Stimulated activated naive B cell treated with anti-CD40 and anti-IgM and Interleukin-4, amounts not matched to agents 10 μg/mL and 1 μg/mL and 100 μg/mL, for 72 hours (primary cell): ENCODE measurements around the gene GPR32.
A peak's percentile ranks its signal among the peaks of the same experiment; 100 is the strongest.
"Not testable (repeated sequence)": the region's sequence is repeated elsewhere in the genome, so short reads cannot be mapped to it uniquely, and the experiment has no call there.

Experiments used
- ATAC-seq, 2 donors: fragments of 150-1000 bp; cut with Tn5 transposase; replicated peaks; 2 replicates each; pipeline ENCODE4 v1.10.0; 2021; ENCODE audit warnings: moderate library complexity in 1 of 2
- DNase-seq: peaks from one replicate; pipeline ENCODE4 v3.0.0; 2021
- H3K27ac Mint-ChIP-seq: one replicate; pipeline ENCODE4 v1.8.0; 2022; ENCODE audit warnings: mild to moderate bottlenecking, mixed read lengths
- H3K27me3 Mint-ChIP-seq, 2 donors: one replicate each; pipeline ENCODE4 v1.8.0; 2022; ENCODE audit warnings: mixed read lengths in 2 of 2
- H3K36me3 Mint-ChIP-seq, 2 donors: one replicate each; pipeline ENCODE4 v1.8.0; 2022; ENCODE audit warnings: mixed read lengths in 2 of 2, mild to moderate bottlenecking in 1 of 2
- H3K4me1 Mint-ChIP-seq, 2 donors: one replicate each; pipeline ENCODE4 v1.8.0; 2022; ENCODE audit warnings: mixed read lengths in 2 of 2, mild to moderate bottlenecking in 1 of 2
- H3K4me3 Mint-ChIP-seq, 2 donors: one replicate each; pipeline ENCODE4 v1.8.0; 2022; ENCODE audit warnings: mild to moderate bottlenecking in 2 of 2, mixed read lengths in 2 of 2, moderate library complexity in 1 of 2
- H3K9me3 Mint-ChIP-seq, 2 donors: one replicate each; pipeline ENCODE4 v1.8.0; 2022; ENCODE audit warnings: mixed read lengths in 2 of 2, mild to moderate bottlenecking in 1 of 2

The GPR32 gene

GRCh38 chr19:50763521-50763920 lies 6.7 kb upstream of the GPR32 start:
- DNase-seq, H3K4me3 Mint-ChIP-seq, H3K9me3 Mint-ChIP-seq, H3K4me1 Mint-ChIP-seq, ATAC-seq, H3K36me3 Mint-ChIP-seq, H3K27ac Mint-ChIP-seq: not testable (repeated sequence)
- peaks cover 22 to 45% of the 10 kb centered on the region in 2 donors for H3K27me3 Mint-ChIP-seq

- H3K4me3 Mint-ChIP-seq = no peak overlapping the region
- no peaks in the 10 kb centered on the region for H3K36me3 Mint-ChIP-seq
- ATAC-seq (no peak), DNase-seq (no peak)
- no peak overlapping the region for H3K27ac Mint-ChIP-seq
- H3K9me3 Mint-ChIP-seq = peaks cover 0 to 3% of the 10 kb centered on the region in 2 donors
- peaks cover 19 to 42% of the 10 kb centered on the region in 2 donors for H3K27me3 Mint-ChIP-seq
- H3K4me1 Mint-ChIP-seq = no peaks in the 10 kb centered on the region
These were observed 5.9 kb upstream of the GPR32 start for GRCh38 chr19:50764409-50764808.

- peaks cover 21 to 49% of the 10 kb centered on the region in 2 donors for H3K27me3 Mint-ChIP-seq
- not testable (repeated sequence) for H3K27ac Mint-ChIP-seq, ATAC-seq, H3K4me3 Mint-ChIP-seq, DNase-seq, H3K4me1 Mint-ChIP-seq, H3K9me3 Mint-ChIP-seq, H3K36me3 Mint-ChIP-seq
These were observed 3.5 kb upstream of the GPR32 start for GRCh38 chr19:50766746-50767145.

- H3K9me3 Mint-ChIP-seq, DNase-seq, H3K36me3 Mint-ChIP-seq, H3K4me1 Mint-ChIP-seq, H3K4me3 Mint-ChIP-seq, ATAC-seq, H3K27ac Mint-ChIP-seq: not testable (repeated sequence)
- peaks cover 21 to 49% of the 10 kb centered on the region in 2 donors for H3K27me3 Mint-ChIP-seq
These were observed 3.0 kb upstream of the GPR32 start for GRCh38 chr19:50767263-50767662.

GRCh38 chr19:50768277-50768676 lies 2.0 kb upstream of the GPR32 start:
- no peak for DNase-seq
- ATAC-seq = no peak
- Mint-ChIP-seq H3K4me1 (no peaks in the 10 kb centered on the region), H3K27me3 (peaks cover 21 to 50% of the 10 kb centered on the region in 2 donors), H3K36me3 (no peaks in the 10 kb centered on the region), H3K4me3 (no peak overlapping the region), H3K9me3 (no peaks in the 10 kb centered on the region), H3K27ac (no peak overlapping the region)

GRCh38 chr19:50770888-50771287 lies 624 bp downstream of the GPR32 start:
- ATAC-seq = no peak
- Mint-ChIP-seq H3K4me1 (no peaks in the 10 kb centered on the region), H3K36me3 (no peaks in the 10 kb centered on the region), H3K27ac (no peak overlapping the region), H3K9me3 (no peaks in the 10 kb centered on the region), H3K4me3 (no peak overlapping the region), H3K27me3 (peaks cover 19 to 54% of the 10 kb centered on the region in 2 donors)
- DNase-seq = no peak

GRCh38 chr19:50772476-50772875 lies 2.2 kb downstream of the GPR32 start:
- ATAC-seq (peak; percentile 46 to 62), DNase-seq (no peak)
- no peak overlapping the region for H3K4me3 Mint-ChIP-seq
- H3K27ac Mint-ChIP-seq = no peak overlapping the region
- H3K27me3 Mint-ChIP-seq = peaks cover 16 to 44% of the 10 kb centered on the region in 2 donors
- no peaks in the 10 kb centered on the region for H3K36me3 Mint-ChIP-seq
- peaks cover 0 to under 1% of the 10 kb centered on the region in 2 donors for H3K4me1 Mint-ChIP-seq
- H3K9me3 Mint-ChIP-seq = no peaks in the 10 kb centered on the region

- ATAC-seq, H3K4me3 Mint-ChIP-seq, H3K36me3 Mint-ChIP-seq, DNase-seq, H3K9me3 Mint-ChIP-seq, H3K4me1 Mint-ChIP-seq, H3K27ac Mint-ChIP-seq: not testable (repeated sequence)
- peaks cover 20 to 47% of the 10 kb centered on the region in 2 donors for H3K27me3 Mint-ChIP-seq
These were observed 2.6 kb downstream of the GPR32 start for GRCh38 chr19:50772912-50773311.

GRCh38 chr19:50773454-50773853 lies 3.2 kb downstream of the GPR32 start:
- ATAC-seq, H3K4me3 Mint-ChIP-seq, DNase-seq, H3K36me3 Mint-ChIP-seq, H3K9me3 Mint-ChIP-seq, H3K27ac Mint-ChIP-seq, H3K4me1 Mint-ChIP-seq: not testable (repeated sequence)
- peaks cover 25 to 47% of the 10 kb centered on the region in 2 donors for H3K27me3 Mint-ChIP-seq

- no peak overlapping the region for H3K4me3 Mint-ChIP-seq
- H3K27ac Mint-ChIP-seq = no peak overlapping the region
- ATAC-seq = no peak
- DNase-seq = no peak
- H3K27me3 Mint-ChIP-seq = peaks cover 45 to 66% of the 10 kb centered on the region in 2 donors
- H3K9me3 Mint-ChIP-seq = no peaks in the 10 kb centered on the region
- peaks cover 0 to 8% of the 10 kb centered on the region in 2 donors for H3K4me1 Mint-ChIP-seq
- no peaks in the 10 kb centered on the region for H3K36me3 Mint-ChIP-seq
These were observed 5.9 kb downstream of the GPR32 start for GRCh38 chr19:50776131-50776530.

GRCh38 chr19:50777261-50777660 lies 7.0 kb downstream of the GPR32 start:
- Mint-ChIP-seq H3K27ac (no peak overlapping the region), H3K36me3 (no peaks in the 10 kb centered on the region), H3K4me3 (no peak overlapping the region), H3K9me3 (no peaks in the 10 kb centered on the region), H3K27me3 (peaks cover 54 to 77% of the 10 kb centered on the region in 2 donors), H3K4me1 (peaks cover 0 to 8% of the 10 kb centered on the region in 2 donors)
- ATAC-seq (no peak), DNase-seq (no peak)

GRCh38 chr19:50777830-50778303 lies 7.6 kb downstream of the GPR32 start:
- no peaks in the 10 kb centered on the region for H3K9me3 Mint-ChIP-seq
- H3K4me3 Mint-ChIP-seq = no peak overlapping the region
- H3K27me3 Mint-ChIP-seq = peaks cover 60 to 83% of the 10 kb centered on the region in 2 donors
- no peaks in the 10 kb centered on the region for H3K36me3 Mint-ChIP-seq
- no peak for DNase-seq
- H3K27ac Mint-ChIP-seq = peak overlapping the region; percentile 37
- ATAC-seq = no peak
- peaks cover 3 to 8% of the 10 kb centered on the region in 2 donors for H3K4me1 Mint-ChIP-seq

GRCh38 chr19:50778906-50779430 lies 8.7 kb downstream of the GPR32 start:
- peaks cover 58 to 82% of the 10 kb centered on the region in 2 donors for H3K27me3 Mint-ChIP-seq
- ATAC-seq (no peak), DNase-seq (no peak)
- no peak overlapping the region for H3K4me3 Mint-ChIP-seq
- H3K36me3 Mint-ChIP-seq = no peaks in the 10 kb centered on the region
- H3K9me3 Mint-ChIP-seq = no peaks in the 10 kb centered on the region
- H3K4me1 Mint-ChIP-seq = peaks cover 3 to 14% of the 10 kb centered on the region in 2 donors
- no peak overlapping the region for H3K27ac Mint-ChIP-seq

- no peak for DNase-seq
- Mint-ChIP-seq H3K27me3 (peaks cover 58 to 73% of the 10 kb centered on the region in 2 donors), H3K27ac (no peak overlapping the region), H3K4me1 (peaks cover 3 to 14% of the 10 kb centered on the region in 2 donors), H3K9me3 (no peaks in the 10 kb centered on the region), H3K4me3 (no peak overlapping the region), H3K36me3 (no peaks in the 10 kb centered on the region)
- no peak for ATAC-seq
These were observed 9.5 kb downstream of the GPR32 start for GRCh38 chr19:50779504-50780457.
